KOPT-K1 (cell line): ENCODE results near the gene TSPAN15.

ENCODE experiments used
- H3K27ac ChIP-seq: fragments of 200-600 bp; sonication (generic); 2 replicates; pipeline ENCODE4 v1.5.1; 2016; ENCODE audit warnings: antibody characterized with exemption, mild to moderate bottlenecking, low read depth, low read length; ENCODE audit not compliant: poor library complexity, severe bottlenecking
- H3K36me3 ChIP-seq: fragments of 200-600 bp; sonication (generic); 2 replicates; pipeline ENCODE4 v1.5.1; 2017; ENCODE audit warnings: antibody characterized with exemption, mild to moderate bottlenecking, low read length, moderate library complexity; ENCODE audit not compliant: insufficient read depth
- H3K9me3 ChIP-seq: fragments of 200-600 bp; sonication (generic); 2 replicates; pipeline ENCODE4 v1.5.1; 2017; ENCODE audit warnings: antibody characterized with exemption, low read length, mild to moderate bottlenecking; ENCODE audit not compliant: insufficient read depth, poor library complexity, severe bottlenecking

The TSPAN15 gene

GRCh38 chr10:69503001-69503895, 52.0 kb downstream of the TSPAN15 start:
- H3K36me3 ChIP-seq = no peaks in the 10 kb centered on the region
- no peaks in the 10 kb centered on the region for H3K9me3 ChIP-seq
- H3K27ac ChIP-seq = no peak overlapping the region

GRCh38 chr10:69503896-69504265, 52.6 kb downstream of the TSPAN15 start:
- Histone ChIP-seq H3K9me3 (no peaks in the 10 kb centered on the region), H3K27ac (no peak overlapping the region), H3K36me3 (no peaks in the 10 kb centered on the region)

GRCh38 chr10:69504576-69505250, 53.4 kb downstream of the TSPAN15 start:
- Histone ChIP-seq H3K27ac (no peak overlapping the region), H3K36me3 (no peaks in the 10 kb centered on the region), H3K9me3 (no peaks in the 10 kb centered on the region)

- Histone ChIP-seq H3K36me3 (no peaks in the 10 kb centered on the region), H3K9me3 (no peaks in the 10 kb centered on the region), H3K27ac (no peak overlapping the region)
Observed at GRCh38 chr10:69505636-69506318, 54.5 kb downstream of the TSPAN15 start.

GRCh38 chr10:69506487-69506833, 55.2 kb downstream of the TSPAN15 start:
- Histone ChIP-seq H3K36me3 (no peaks in the 10 kb centered on the region), H3K9me3 (no peaks in the 10 kb centered on the region), H3K27ac (no peak overlapping the region)

- Histone ChIP-seq H3K36me3 (no peaks in the 10 kb centered on the region), H3K27ac (no peak overlapping the region), H3K9me3 (no peaks in the 10 kb centered on the region)
Observed at GRCh38 chr10:69506834-69507713, 55.8 kb downstream of the TSPAN15 start.

- no peaks in the 10 kb centered on the region for H3K36me3 ChIP-seq
- H3K9me3 ChIP-seq = no peaks in the 10 kb centered on the region
- no peak overlapping the region for H3K27ac ChIP-seq
Observed at GRCh38 chr10:69508738-69509340, 57.6 kb downstream of the TSPAN15 start.

GRCh38 chr10:69512901-69513300, 61.6 kb downstream of the TSPAN15 start:
- Histone ChIP-seq H3K36me3 (no peaks in the 10 kb centered on the region), H3K9me3 (no peaks in the 10 kb centered on the region), H3K27ac (no peak overlapping the region)

- no peaks in the 10 kb centered on the region for H3K36me3 ChIP-seq
- H3K9me3 ChIP-seq = no peaks in the 10 kb centered on the region
- no peak overlapping the region for H3K27ac ChIP-seq
Observed at GRCh38 chr10:69513617-69514016, 62.4 kb downstream of the TSPAN15 start.

GRCh38 chr10:69515699-69516259, 64.5 kb downstream of the TSPAN15 start:
- no peaks in the 10 kb centered on the region for H3K36me3 ChIP-seq
- no peak overlapping the region for H3K27ac ChIP-seq
- H3K9me3 ChIP-seq = no peaks in the 10 kb centered on the region

GRCh38 chr10:69516316-69516715, 65.1 kb downstream of the TSPAN15 start:
- H3K9me3 ChIP-seq = no peaks in the 10 kb centered on the region
- H3K27ac ChIP-seq = no peak overlapping the region
- no peaks in the 10 kb centered on the region for H3K36me3 ChIP-seq

GRCh38 chr10:69516796-69517195, 65.5 kb downstream of the TSPAN15 start:
- H3K27ac ChIP-seq = no peak overlapping the region
- no peaks in the 10 kb centered on the region for H3K36me3 ChIP-seq
- H3K9me3 ChIP-seq = no peaks in the 10 kb centered on the region

GRCh38 chr10:69517271-69517848, 66.1 kb downstream of the TSPAN15 start:
- H3K9me3 ChIP-seq = no peaks in the 10 kb centered on the region
- no peak overlapping the region for H3K27ac ChIP-seq
- no peaks in the 10 kb centered on the region for H3K36me3 ChIP-seq

- H3K27ac ChIP-seq = no peak overlapping the region
- H3K9me3 ChIP-seq = no peaks in the 10 kb centered on the region
- H3K36me3 ChIP-seq = no peaks in the 10 kb centered on the region
Observed at GRCh38 chr10:69527961-69528360, 76.7 kb downstream of the TSPAN15 start.
